HG02763 (cell line): ENCODE data around the gene POP4.
"Not testable (repeated sequence)": the region's sequence is repeated elsewhere in the genome, so short reads cannot be mapped to it uniquely, and the experiment has no call there.

Experiments
- ATAC-seq: cut with Tn5 transposase; IDR thresholded peaks from one replicate; pipeline ENCODE4 v1.9.1; 2021; ENCODE audit warnings: mild to moderate bottlenecking, moderate library complexity; ENCODE audit not compliant: unreplicated experiment

POP4 gene

GRCh38 chr19:29605653-29606419 is at the start of gene POP4:
Gene POP4, plus strand, starts transcription at chr19:29606283. Its CDS starts 36 bp downstream, at chr19:29606319.
- peak; percentile 73 for ATAC-seq

DNA sequence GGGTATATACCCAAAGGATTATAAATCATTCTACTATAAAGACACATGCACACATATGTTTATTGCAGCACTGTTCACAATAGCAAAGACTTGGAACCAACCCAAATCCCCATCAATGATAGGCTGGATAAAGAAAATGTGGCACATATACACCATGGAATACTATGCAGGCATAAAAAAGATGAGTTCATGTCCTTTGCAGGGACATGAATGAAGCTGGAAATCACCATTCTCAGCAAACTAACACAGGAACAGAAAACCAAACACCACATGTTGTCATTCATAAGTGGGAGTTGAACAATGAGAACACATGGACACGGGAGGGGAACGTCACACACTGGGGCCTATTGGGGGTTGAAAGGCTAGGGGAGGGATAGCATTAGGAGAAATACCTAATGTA is 47.0 kb upstream of the POP4 start:
- ATAC-seq: not testable (repeated sequence)

- ATAC-seq: no peak
These were observed 46.3 kb upstream of the POP4 start for GRCh38 chr19:29559743-29560142.

DNA sequence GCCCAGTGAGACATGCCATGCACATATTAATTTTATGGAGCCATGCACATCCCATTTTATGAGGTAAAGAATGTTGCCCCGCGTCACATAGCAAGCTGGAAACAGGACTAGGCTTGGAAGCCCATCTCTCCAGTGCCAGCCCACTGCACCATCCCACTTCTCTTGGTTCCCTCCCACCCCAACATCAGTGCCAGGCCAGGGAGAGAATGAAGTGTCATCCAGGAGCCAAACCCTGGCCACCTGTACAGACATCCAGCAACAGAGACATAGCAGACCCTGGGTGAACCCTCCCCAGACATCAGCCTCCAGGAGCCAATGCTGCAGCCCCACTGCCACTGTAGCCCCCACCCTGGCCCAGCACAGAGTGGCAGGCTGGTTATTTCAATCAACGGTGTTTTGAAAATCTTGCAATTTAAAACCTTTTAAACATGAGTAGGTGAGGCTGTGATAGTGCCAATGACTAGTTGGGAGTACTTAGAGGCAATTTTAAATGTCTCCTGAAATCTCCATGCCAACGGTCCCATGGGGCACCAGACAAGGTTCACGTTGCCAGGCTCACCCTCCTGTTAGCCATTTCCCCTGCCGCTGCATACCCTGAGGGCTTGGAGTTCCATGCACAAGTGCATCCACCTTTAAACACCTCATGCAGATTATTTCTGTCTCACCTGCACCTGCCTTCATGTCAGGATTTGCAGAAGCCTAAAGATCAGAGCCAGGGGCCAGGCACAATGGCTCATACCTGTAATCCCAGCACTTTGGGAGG is 45.6 kb upstream of the POP4 start:
- no peak for ATAC-seq

DNA sequence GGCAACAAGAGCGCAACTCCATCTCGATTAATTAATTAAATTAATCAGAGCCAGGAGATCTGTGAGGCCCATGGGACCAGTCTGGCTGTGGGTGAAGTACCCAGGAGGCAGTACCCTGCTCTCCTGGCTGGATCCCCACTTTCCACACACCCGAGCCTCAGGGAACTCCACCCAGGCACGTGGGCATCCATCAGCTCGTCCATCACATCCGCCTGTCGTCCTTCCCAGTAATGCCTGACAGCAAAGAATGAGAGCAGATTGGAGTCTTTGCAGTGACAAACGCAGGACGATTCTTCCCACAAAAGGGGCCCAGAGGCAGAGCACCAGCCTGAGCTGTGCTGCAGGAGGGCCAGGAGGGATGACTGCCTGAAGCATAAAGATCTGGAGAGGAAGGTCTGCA is 44.5 kb upstream of the POP4 start:
- no peak for ATAC-seq

DNA sequence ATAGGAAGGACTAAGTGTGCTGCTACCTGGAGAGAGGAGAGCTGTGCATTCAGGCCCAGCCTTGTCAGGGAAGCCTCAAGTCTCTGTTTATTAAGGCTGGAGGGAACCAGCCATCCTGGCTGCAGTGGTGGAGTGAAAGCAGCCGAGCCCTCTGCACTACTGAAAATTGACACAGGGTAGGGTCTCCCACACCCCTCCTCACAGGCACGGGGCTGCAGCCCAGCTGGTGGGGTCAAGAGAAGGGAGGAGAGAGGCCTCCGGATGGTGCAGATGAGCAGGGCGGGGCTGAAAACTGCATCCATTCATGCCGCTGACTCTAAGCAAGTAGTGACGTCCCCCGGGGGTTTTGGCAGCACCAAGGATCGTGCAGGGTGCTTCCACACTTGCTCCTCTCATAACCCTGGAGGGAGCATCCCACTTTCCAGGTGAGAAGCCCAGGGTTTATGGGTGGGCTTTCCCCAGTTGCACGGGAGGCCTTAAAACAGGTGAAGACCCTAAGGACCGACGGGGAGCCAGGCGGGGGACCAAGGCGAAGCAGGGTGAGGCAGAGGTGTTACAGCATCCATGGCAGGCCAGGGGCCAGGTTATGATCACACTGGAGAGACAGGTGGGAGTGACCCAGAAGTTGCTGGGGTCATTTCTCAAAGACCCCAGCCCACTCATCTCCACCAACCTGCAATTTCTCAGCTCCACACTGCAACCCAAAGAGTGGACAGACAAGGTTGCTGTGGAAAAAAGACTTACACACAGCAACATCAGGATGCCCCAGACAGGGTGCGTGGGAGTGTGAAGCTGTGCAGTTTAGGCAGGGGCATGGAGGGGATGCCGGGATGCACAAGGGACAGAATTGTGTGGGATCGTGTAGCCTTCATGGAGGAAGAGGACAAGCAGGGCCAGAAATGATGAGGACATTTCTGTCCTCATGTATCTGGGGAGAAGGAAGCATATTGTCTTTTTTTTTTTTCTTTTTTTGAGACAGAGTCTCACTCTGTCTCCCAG is 43.5 kb upstream of the POP4 start:
- ATAC-seq: no peak

DNA sequence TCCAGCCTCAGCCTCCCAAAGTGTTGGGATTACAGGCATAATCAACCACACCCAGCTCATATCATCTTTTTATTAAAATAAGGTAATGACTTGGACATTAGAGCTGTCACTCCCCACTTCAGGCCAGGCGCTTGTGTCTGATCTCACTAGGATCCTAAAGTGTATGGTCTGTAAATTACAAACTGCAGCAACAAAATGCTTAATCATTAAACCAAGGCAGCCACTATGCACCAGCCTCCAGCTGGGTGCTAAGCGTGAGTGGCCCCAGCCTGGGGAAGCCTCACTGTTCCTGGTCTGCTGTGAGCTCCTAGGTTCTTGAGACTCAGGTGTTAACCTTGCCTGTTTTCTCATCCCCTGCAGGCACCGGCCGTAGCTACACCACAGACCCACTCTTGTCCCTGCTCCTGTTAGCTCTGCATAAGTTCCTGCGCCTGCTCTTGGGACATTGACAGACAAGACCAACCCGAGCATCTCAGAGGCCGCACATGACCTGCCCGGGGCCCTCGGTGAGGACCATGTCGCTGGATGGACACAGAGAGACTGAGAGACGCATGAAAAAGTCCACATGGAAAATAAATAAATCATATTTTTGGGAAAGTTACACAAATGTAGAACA is 42.5 kb upstream of the POP4 start:
- ATAC-seq: no peak

- no peak for ATAC-seq
These were observed 41.5 kb upstream of the POP4 start for GRCh38 chr19:29564574-29565005.

- ATAC-seq: no peak
These were observed 40.9 kb upstream of the POP4 start for GRCh38 chr19:29565171-29565570.

DNA sequence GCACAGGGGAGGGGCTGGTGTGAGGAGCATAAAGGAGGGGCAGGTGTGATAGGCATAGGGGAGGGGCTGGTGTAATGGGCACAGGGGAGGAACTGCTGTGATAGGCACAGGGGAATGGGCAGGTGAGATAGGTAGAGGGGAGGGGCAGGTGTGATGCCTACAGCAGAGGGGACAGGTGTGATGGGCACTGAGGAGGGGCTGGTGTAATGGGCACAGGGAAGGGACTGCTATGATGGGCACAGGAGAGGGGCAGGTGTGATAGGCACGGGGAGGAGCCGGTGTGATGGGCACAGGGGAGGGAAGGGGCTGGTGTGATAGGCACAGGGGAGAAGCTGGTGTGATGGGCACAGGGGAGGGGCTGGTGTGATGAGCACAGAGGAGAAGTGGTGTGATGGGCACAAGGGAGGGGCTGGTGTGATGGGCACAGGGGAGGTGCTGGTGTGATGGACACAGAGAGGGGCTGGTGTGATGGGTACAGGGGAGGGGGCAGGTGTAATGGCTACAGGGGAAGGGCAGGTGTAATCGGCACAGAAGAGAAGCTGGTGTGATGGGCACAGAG is 39.5 kb upstream of the POP4 start:
- ATAC-seq: no peak

- no peak for ATAC-seq
These were observed 38.6 kb upstream of the POP4 start for GRCh38 chr19:29567366-29567915.

- ATAC-seq: no peak
These were observed 37.8 kb upstream of the POP4 start for GRCh38 chr19:29568036-29569025.

GRCh38 chr19:29569038-29569911 is 36.8 kb upstream of the POP4 start:
- ATAC-seq: no peak

DNA sequence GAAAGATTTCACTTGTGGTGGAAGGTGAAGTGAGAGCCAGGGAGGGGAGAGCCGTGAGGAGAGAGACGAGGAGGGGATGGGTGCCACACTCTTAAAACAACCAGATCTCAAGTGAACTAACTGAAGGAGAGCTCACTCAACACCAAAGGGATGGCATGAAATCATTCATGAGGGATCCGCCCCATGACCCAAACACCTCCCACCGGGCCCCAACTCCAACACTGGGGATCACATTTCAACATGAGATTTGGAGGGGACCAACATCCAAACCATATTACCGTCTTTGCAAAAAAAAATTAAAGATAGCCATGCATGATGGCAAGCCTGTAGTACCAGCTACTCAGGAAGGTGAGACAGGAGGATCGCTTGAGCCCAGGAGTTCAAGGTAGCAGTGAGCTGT is 34.9 kb upstream of the POP4 start:
- no peak for ATAC-seq

DNA sequence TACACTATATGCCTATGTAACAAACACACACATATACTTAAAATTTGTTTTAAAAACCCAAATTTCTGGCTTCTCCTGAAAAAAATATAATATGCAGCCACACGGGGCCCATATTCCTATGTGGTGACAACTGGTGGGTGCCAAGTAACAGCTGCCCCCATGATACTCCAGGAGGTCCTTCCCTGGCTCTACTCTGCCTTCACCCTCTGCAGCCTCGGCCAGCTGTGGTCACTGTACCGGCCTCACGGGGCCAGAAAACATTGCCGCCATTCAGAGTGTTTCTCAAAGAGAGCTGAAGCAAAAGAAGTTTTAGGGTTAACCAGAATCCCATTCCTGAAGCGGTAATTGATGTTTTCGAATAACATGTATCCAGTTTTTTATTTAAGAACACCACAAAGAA is 32.6 kb upstream of the POP4 start:
- no peak for ATAC-seq

- no peak for ATAC-seq
These were observed 31.6 kb upstream of the POP4 start for GRCh38 chr19:29574510-29574909.

GRCh38 chr19:29576046-29576606 is 30.0 kb upstream of the POP4 start:
- no peak for ATAC-seq
